ENCODE data around the gene TSPAN33. TPM values are rescaled to one million over a fixed set of nuclear protein-coding genes. Genes with fewer than 3 reads are reported as not detected.
A peak's percentile ranks its signal among the peaks of the same experiment; 100 is the strongest.

TSPAN33 gene
- total RNA-seq, 3 donors from 2014 or later = 3.9 to 11.4 (median 5.4) TPM

DNA sequence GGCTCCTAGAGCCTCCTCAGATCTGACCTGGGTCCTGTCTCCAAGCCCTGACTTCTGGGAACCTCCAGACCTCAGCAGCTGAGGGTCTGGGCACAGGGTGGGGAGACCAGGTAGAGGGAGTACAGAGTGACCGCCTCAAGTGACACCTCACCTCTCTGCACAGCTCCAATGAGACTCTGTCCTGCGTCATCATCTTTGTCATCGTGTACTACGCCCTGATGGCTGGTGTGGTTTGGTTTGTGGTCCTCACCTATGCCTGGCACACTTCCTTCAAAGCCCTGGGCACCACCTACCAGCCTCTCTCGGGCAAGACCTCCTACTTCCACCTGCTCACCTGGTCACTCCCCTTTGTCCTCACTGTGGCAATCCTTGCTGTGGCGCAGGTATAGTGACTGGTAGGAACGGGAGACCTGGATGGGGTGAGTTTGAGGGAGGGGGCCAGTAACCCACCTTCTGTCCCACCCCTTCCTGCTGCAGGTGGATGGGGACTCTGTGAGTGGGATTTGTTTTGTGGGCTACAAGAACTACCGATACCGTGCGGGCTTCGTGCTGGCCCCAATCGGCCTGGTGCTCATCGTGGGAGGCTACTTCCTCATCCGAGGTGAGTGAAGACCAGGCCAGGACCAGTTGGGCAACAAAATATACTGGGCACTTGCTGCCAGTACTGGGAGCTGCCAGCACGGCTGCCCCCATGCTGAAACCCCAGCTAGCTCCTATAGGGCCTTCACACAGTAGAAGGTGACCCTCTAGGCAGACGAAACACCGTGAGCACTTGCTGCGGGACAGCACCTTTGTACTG, 61.7 kb downstream of the TSPAN33 start:
- Histone ChIP-seq H3K27me3 (no peaks in the 10 kb centered on the region), H3K9me3 (no peaks in the 10 kb centered on the region), H3K27ac (no peak overlapping the region), H3K4me3 (no peak overlapping the region), H3K4me1 (no peaks in the 10 kb centered on the region), H3K36me3 (no peaks in the 10 kb centered on the region)
- intact Hi-C loops (cut with DNase I; ENCODE audit: low total_unique reads) = no loop called here
- TF ChIP-seq POLR2A (IDR thresholded peaks at IDR 0.05) (no peak), POLR2AphosphoS5 (IDR thresholded peaks at IDR 0.05) (no peak)
- TF ChIP-seq, protein P1, sequence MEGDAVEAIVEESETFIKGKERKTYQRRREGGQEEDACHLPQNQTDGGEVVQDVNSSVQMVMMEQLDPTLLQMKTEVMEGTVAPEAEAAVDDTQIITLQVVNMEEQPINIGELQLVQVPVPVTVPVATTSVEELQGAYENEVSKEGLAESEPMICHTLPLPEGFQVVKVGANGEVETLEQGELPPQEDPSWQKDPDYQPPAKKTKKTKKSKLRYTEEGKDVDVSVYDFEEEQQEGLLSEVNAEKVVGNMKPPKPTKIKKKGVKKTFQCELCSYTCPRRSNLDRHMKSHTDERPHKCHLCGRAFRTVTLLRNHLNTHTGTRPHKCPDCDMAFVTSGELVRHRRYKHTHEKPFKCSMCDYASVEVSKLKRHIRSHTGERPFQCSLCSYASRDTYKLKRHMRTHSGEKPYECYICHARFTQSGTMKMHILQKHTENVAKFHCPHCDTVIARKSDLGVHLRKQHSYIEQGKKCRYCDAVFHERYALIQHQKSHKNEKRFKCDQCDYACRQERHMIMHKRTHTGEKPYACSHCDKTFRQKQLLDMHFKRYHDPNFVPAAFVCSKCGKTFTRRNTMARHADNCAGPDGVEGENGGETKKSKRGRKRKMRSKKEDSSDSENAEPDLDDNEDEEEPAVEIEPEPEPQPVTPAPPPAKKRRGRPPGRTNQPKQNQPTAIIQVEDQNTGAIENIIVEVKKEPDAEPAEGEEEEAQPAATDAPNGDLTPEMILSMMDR (IDR thresholded peaks at IDR 0.05) = no peak
- no peak for DNase-seq (ENCODE audit: low spot score in 2 of 2)

DNA sequence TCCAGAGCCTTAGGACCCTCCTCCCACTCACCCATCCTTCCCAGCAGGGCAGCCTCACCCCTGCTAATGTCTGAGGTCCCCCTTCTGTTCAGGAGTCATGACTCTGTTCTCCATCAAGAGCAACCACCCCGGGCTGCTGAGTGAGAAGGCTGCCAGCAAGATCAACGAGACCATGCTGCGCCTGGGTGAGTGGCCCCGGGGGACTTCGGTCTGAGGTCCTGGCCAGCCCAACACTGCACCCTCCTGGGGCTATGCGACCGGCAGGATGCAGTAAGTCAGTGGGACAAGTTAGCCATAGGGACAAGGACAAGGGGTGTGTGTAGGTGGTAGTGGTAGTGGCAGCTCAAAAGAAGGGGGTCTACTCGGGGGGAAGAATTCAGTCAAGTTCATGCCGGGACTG, 64.2 kb downstream of the TSPAN33 start:
- H3K27ac ChIP-seq = no peak overlapping the region
- no peaks in the 10 kb centered on the region for H3K9me3 ChIP-seq
- H3K27me3 ChIP-seq = no peaks in the 10 kb centered on the region
- no peak for DNase-seq (ENCODE audit: low spot score in 2 of 2)
- no peak for TF ChIP-seq POLR2A (IDR thresholded peaks at IDR 0.05)
- no peak for TF ChIP-seq POLR2AphosphoS5 (IDR thresholded peaks at IDR 0.05)
- no peaks in the 10 kb centered on the region for H3K4me1 ChIP-seq
- intact Hi-C loops (cut with DNase I; ENCODE audit: low total_unique reads) = no loop called here
- no peaks in the 10 kb centered on the region for H3K36me3 ChIP-seq
- no peak overlapping the region for H3K4me3 ChIP-seq

- intact Hi-C loops (cut with DNase I; ENCODE audit: low total_unique reads) = no loop called here
- H3K4me3 ChIP-seq = no peak overlapping the region
- H3K36me3 ChIP-seq = no peaks in the 10 kb centered on the region
- no peaks in the 10 kb centered on the region for H3K9me3 ChIP-seq
- H3K4me1 ChIP-seq = no peaks in the 10 kb centered on the region
- TF ChIP-seq, protein P1 (IDR thresholded peaks at IDR 0.05) = no peak
- no peak for TF ChIP-seq POLR2A (IDR thresholded peaks at IDR 0.05)
- no peak for TF ChIP-seq POLR2AphosphoS5 (IDR thresholded peaks at IDR 0.05)
- no peak for DNase-seq (ENCODE audit: low spot score in 2 of 2)
- H3K27ac ChIP-seq = no peak overlapping the region
- no peaks in the 10 kb centered on the region for H3K27me3 ChIP-seq
These were observed 64.8 kb downstream of the TSPAN33 start for GRCh38 chr7:129209067-129209926.

DNA sequence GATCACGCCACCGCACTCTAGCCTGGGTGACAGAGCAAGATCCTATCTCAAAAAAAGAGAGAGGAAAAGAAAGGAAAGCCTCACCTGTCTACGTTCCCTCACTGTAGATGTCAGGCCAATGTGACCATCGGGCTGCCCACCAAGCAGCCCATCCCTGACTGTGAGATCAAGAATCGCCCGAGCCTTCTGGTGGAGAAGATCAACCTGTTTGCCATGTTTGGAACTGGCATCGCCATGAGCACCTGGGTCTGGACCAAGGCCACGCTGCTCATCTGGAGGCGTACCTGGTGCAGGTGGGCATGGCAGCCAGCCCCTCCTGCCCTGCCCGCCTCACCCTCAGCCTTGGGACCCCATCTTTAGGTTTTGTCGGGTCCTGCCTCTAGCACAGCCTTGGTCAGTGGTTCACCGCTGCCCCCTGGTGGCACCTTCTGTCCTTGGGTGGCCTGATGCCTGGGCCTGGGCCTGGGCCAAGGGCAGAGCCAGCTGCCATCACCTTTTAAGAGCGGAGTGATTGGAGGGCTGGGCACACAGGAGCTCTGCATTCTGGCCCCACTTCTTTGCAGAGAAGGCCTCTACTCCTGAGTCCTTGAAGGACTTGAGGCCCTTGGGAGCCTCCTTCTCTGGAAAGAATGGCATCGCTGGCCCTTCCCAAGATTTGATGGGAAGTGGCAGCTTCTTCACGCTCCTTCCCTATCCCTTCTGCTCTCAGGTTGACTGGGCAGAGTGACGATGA, 65.9 kb downstream of the TSPAN33 start:
- Histone ChIP-seq H3K4me1 (no peaks in the 10 kb centered on the region), H3K27ac (no peak overlapping the region), H3K4me3 (no peak overlapping the region), H3K27me3 (no peaks in the 10 kb centered on the region), H3K36me3 (no peaks in the 10 kb centered on the region), H3K9me3 (no peaks in the 10 kb centered on the region)
- TF ChIP-seq, protein P1 (IDR thresholded peaks at IDR 0.05) = peak; percentile 38 to 82 (median 77)
- no peak for TF ChIP-seq POLR2A (IDR thresholded peaks at IDR 0.05)
- DNase-seq (ENCODE audit: low spot score in 2 of 2) = peak; percentile 53 to 80
- intact Hi-C loops (cut with DNase I; ENCODE audit: low total_unique reads) = no loop called here

DNA sequence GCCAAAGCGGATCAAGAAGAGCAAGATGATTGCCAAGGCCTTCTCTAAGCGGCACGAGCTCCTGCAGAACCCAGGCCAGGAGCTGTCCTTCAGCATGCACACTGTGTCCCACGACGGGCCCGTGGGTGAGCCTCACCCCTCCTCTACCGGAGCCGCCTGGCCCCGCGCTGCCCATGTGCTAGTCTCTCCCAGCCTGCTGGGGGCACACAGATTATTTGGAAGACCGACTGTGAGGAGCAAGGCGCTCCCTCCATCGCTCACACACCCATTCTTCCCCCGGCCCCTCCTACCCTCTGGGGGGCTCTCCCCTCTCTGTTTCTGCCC, 66.4 kb downstream of the TSPAN33 start:
- intact Hi-C loops (cut with DNase I; ENCODE audit: low total_unique reads) = no loop called here
- Histone ChIP-seq H3K36me3 (no peaks in the 10 kb centered on the region), H3K9me3 (no peaks in the 10 kb centered on the region), H3K27ac (no peak overlapping the region), H3K4me1 (no peaks in the 10 kb centered on the region), H3K27me3 (no peaks in the 10 kb centered on the region), H3K4me3 (no peak overlapping the region)
- no peak for TF ChIP-seq POLR2AphosphoS5 (IDR thresholded peaks at IDR 0.05)
- TF ChIP-seq, protein P1 (IDR thresholded peaks at IDR 0.05) = no peak
- TF ChIP-seq POLR2A (IDR thresholded peaks at IDR 0.05) = no peak
- DNase-seq (ENCODE audit: low spot score in 2 of 2) = no peak
